HEK293 (cell line): ENCODE results near the gene SNRNP27.

ENCODE experiments used
- CTCF ChIP-seq: fragments of 450-650 bp; formaldehyde crosslinking; IDR thresholded peaks from 2 replicates; pipeline ENCODE4 v1.5.1; 2016; ENCODE audit warnings: missing biosample characterization, missing genetic modification characterization
- OSR2 ChIP-seq: fragments of 450-650 bp; formaldehyde crosslinking; IDR thresholded peaks from 2 replicates; pipeline ENCODE4 v1.5.1; 2016; ENCODE audit warnings: missing biosample characterization, missing genetic modification characterization
- ZNF214 ChIP-seq: fragments of 450-650 bp; formaldehyde crosslinking; IDR thresholded peaks from 2 replicates; pipeline ENCODE4 v1.5.1; 2017; ENCODE audit warnings: missing biosample characterization, mild to moderate bottlenecking, missing genetic modification characterization, borderline replicate concordance

GRCh38 chr2:69848186-69848790 lies 45.5 kb upstream of the SNRNP27 start:
- TF ChIP-seq CTCF (tag by site-specific recombination) (no peak), OSR2 (no peak), ZNF214 (tag by site-specific recombination) (no peak)
